Measurements from ENCODE around the gene MAP4K5. TPM values are rescaled to one million over a fixed set of nuclear protein-coding genes. Genes with fewer than 3 reads are reported as not detected.

Gene MAP4K5
- total RNA-seq, 1 experiment from 2014 or later = 39.1 TPM

DNA sequence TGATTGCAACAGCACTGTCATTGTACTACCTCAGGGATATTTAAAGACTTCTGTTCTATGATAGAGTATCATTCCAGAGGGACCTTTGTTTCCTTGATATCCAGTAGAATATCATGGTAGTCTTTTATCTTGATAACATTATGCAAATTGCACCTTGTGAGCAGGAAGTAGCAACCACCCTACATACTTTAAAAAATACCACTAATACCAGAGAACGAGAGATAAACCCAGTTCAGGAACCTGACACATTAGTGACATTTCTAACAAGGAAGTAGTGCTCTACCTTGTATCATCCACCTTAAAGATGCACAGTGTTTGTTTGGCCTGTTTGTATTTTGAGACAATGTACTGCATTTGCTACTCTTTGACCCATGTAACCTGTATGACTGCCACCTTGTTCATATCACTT lies 8.8 kb upstream of the MAP4K5 start:
- H3K4me1 ChIP-seq (ENCODE audit: control insufficient read depth in 1 of 2, insufficient read depth in 2 of 2, low read length in 2 of 2) = peaks cover 10 to 13% of the 10 kb centered on the region in 2 experiments
- H3K27me3 ChIP-seq (ENCODE audit: insufficient read depth, low read length) = no peaks in the 10 kb centered on the region
- H3K9me2 ChIP-seq (ENCODE audit: insufficient read depth) = no peaks in the 10 kb centered on the region
- no peak overlapping the region for H3K4me2 ChIP-seq (ENCODE audit: low read length)
- BruUV-seq (replicated peaks) = no TSS peak
- no peaks in the 10 kb centered on the region for H3K9me3 ChIP-seq (ENCODE audit: control insufficient read depth in 1 of 2, insufficient read depth in 1 of 2, low read depth in 1 of 2, low read length in 2 of 2)
- no peaks in the 10 kb centered on the region for H3K79me2 ChIP-seq (ENCODE audit: insufficient read depth, low read length)
- no peaks in the 10 kb centered on the region for H3K36me3 ChIP-seq (ENCODE audit: control insufficient read depth in 1 of 2, insufficient read depth in 2 of 2, low read length in 2 of 2)
- intact Hi-C loops (cut with micrococcal nuclease) = no loop called here
- RAD21 ChIA-PET (ENCODE audit: low non-redundant PET in 1 of 2, low total read pairs in 2 of 2, uncharacterized antibody in 2 of 2, unreplicated experiment in 2 of 2) = no interaction called here
- no peak for TF ChIP-seq SP1 (IDR thresholded peaks at IDR 0.05; ENCODE audit: low read depth)
- TF ChIP-seq ZNF274 (IDR thresholded peaks at IDR 0.05; ENCODE audit: low read depth, low read length) = no peak
- no peak for TF ChIP-seq JUND (IDR thresholded peaks at IDR 0.05)
- TF ChIP-seq, protein P1, sequence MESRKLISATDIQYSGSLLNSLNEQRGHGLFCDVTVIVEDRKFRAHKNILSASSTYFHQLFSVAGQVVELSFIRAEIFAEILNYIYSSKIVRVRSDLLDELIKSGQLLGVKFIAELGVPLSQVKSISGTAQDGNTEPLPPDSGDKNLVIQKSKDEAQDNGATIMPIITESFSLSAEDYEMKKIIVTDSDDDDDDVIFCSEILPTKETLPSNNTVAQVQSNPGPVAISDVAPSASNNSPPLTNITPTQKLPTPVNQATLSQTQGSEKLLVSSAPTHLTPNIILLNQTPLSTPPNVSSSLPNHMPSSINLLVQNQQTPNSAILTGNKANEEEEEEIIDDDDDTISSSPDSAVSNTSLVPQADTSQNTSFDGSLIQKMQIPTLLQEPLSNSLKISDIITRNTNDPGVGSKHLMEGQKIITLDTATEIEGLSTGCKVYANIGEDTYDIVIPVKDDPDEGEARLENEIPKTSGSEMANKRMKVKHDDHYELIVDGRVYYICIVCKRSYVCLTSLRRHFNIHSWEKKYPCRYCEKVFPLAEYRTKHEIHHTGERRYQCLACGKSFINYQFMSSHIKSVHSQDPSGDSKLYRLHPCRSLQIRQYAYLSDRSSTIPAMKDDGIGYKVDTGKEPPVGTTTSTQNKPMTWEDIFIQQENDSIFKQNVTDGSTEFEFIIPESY (IDR thresholded peaks at IDR 0.05; ENCODE audit: extremely low read depth, insufficient replicate concordance, low read length) = no peak
- TF ChIP-seq, protein P2, sequence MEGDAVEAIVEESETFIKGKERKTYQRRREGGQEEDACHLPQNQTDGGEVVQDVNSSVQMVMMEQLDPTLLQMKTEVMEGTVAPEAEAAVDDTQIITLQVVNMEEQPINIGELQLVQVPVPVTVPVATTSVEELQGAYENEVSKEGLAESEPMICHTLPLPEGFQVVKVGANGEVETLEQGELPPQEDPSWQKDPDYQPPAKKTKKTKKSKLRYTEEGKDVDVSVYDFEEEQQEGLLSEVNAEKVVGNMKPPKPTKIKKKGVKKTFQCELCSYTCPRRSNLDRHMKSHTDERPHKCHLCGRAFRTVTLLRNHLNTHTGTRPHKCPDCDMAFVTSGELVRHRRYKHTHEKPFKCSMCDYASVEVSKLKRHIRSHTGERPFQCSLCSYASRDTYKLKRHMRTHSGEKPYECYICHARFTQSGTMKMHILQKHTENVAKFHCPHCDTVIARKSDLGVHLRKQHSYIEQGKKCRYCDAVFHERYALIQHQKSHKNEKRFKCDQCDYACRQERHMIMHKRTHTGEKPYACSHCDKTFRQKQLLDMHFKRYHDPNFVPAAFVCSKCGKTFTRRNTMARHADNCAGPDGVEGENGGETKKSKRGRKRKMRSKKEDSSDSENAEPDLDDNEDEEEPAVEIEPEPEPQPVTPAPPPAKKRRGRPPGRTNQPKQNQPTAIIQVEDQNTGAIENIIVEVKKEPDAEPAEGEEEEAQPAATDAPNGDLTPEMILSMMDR (IDR thresholded peaks at IDR 0.05 in 2 of 3, conservative IDR thresholded peaks at IDR 0.05 in 1 of 3; ENCODE audit: borderline replicate concordance in 1 of 3, insufficient read depth in 1 of 3, low read depth in 2 of 3, low read length in 2 of 3) = no peak
- no peak for TF ChIP-seq POLR2AphosphoS5 (IDR thresholded peaks at IDR 0.05; ENCODE audit: low read depth, low read length)
- no peak for TF ChIP-seq CEBPB (IDR thresholded peaks at IDR 0.05; ENCODE audit: low read depth)
- no peak for TF ChIP-seq EZH2 (IDR thresholded peaks at IDR 0.05)
- TF ChIP-seq, protein P3, sequence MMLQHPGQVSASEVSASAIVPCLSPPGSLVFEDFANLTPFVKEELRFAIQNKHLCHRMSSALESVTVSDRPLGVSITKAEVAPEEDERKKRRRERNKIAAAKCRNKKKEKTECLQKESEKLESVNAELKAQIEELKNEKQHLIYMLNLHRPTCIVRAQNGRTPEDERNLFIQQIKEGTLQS (IDR thresholded peaks at IDR 0.05) = no peak
- no peak for TF ChIP-seq SIN3A (IDR thresholded peaks at IDR 0.05; ENCODE audit: low read depth)
- TF ChIP-seq, protein P4, sequence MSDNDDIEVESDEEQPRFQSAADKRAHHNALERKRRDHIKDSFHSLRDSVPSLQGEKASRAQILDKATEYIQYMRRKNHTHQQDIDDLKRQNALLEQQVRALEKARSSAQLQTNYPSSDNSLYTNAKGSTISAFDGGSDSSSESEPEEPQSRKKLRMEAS (IDR thresholded peaks at IDR 0.05) = no peak
- H2AFZ ChIP-seq (ENCODE audit: low read depth, low read length, poor library complexity, severe bottlenecking) = no peak overlapping the region
- no peak for ATAC-seq
- DNase-seq (ENCODE audit: low read depth, low spot score) = no peak
- POLR2A ChIA-PET = no interaction called here
- no peak overlapping the region for H3K27ac ChIP-seq (ENCODE audit: low read depth, low read length)
- H3K4me3 ChIP-seq (replicated peaks in 1 of 2; ENCODE audit: low read depth in 1 of 2, low read length in 2 of 2) = no peak overlapping the region
- CTCF ChIA-PET = interaction anchor here (0.6 to 2.0 kb wide), 3 partner anchors 220 to 1185 kb away, joined by 3 to 11 read pairs (median 4); no protein-coding TSS in a partner anchor
- H3K9ac ChIP-seq (ENCODE audit: low read length) = no peak overlapping the region
- H4K20me1 ChIP-seq (ENCODE audit: insufficient read depth) = no peaks in the 10 kb centered on the region
